GM12878 (cell line): ENCODE measurements around the gene MYO15B.

Source experiments
- CHD2 ChIP-seq: IDR thresholded peaks from 2 replicates; pipeline ENCODE4 v1.6.1; 2011; ENCODE audit warnings: low read depth, low read length, improper control_type of control experiment, borderline replicate concordance
- CREB1 ChIP-seq: IDR thresholded peaks from 2 replicates; pipeline ENCODE4 v1.6.1; 2012; ENCODE audit warnings: low read depth, mild to moderate bottlenecking, inconsistent platforms
- CTCF ChIP-seq, 3 experiments: IDR thresholded peaks in 2 of 3; conservative IDR thresholded peaks in 1 of 3; 2 replicates each; pipeline ENCODE4 v1.5.1; 2011; ENCODE audit warnings: low read depth in 3 of 3, low read length in 3 of 3, mild to moderate bottlenecking in 3 of 3, control low read depth in 2 of 3, moderate library complexity in 2 of 3, inconsistent platforms in 1 of 3, mixed read lengths in 1 of 3; ENCODE audit not compliant: control insufficient read depth in 2 of 3, insufficient read depth in 1 of 3; ENCODE audit errors: extremely low read depth in 1 of 3
- E4F1 ChIP-seq: fragments of 450-650 bp; IDR thresholded peaks from 2 replicates; pipeline ENCODE4 v1.6.1; 2018; ENCODE audit warnings: borderline replicate concordance, mild to moderate bottlenecking; ENCODE audit not compliant: partially characterized antibody
- EP300 ChIP-seq, 2 experiments: fragments of 150-350 bp in 1 of 2; IDR thresholded peaks; 2 replicates each; pipeline ENCODE4 v1.6.1; 2011 to 2012; ENCODE audit warnings: low read depth in 2 of 2, low read length in 2 of 2, borderline replicate concordance in 1 of 2, improper control_type of control experiment in 1 of 2, inconsistent platforms in 1 of 2; ENCODE audit not compliant: control insufficient read depth in 1 of 2
- GABPA ChIP-seq: IDR thresholded peaks from 2 replicates; pipeline ENCODE4 v1.6.1; 2014; ENCODE audit warnings: antibody characterized with exemption, low read depth, mild to moderate bottlenecking, inconsistent platforms
- POLR2AphosphoS2 ChIP-seq: IDR thresholded peaks from 2 replicates; pipeline ENCODE4 v1.6.1; 2011; ENCODE audit warnings: low read depth, mild to moderate bottlenecking, low read length, improper control_type of control experiment, moderate library complexity
- RELA ChIP-seq: fragments of 450-650 bp; IDR thresholded peaks from 2 replicates; pipeline ENCODE4 v1.8.0; 2014; ENCODE audit warnings: borderline replicate concordance; ENCODE audit not compliant: partially characterized antibody
- SMARCA5 ChIP-seq: fragments of 450-650 bp; IDR thresholded peaks from 2 replicates; pipeline ENCODE4 v1.6.1; 2017; ENCODE audit warnings: mild to moderate bottlenecking
- SMC3 ChIP-seq: IDR thresholded peaks from 2 replicates; pipeline ENCODE4 v1.6.1; 2011; ENCODE audit warnings: low read length, improper control_type of control experiment, borderline replicate concordance
- ZNF24 ChIP-seq: fragments of 450-650 bp; IDR thresholded peaks from 2 replicates; pipeline ENCODE4 v1.6.1; 2017; ENCODE audit warnings: antibody characterized with exemption, mild to moderate bottlenecking
- TF ChIP-seq, protein P1 (sequence below): IDR thresholded peaks from 2 replicates; pipeline ENCODE4 v1.6.1; 2012; ENCODE audit warnings: mild to moderate bottlenecking, low read depth, low read length
- TF ChIP-seq, protein P2 (sequence below): fragments of 450-650 bp; IDR thresholded peaks from 2 replicates; pipeline ENCODE4 v1.6.1; 2017; ENCODE audit warnings: mild to moderate bottlenecking

DNA sequence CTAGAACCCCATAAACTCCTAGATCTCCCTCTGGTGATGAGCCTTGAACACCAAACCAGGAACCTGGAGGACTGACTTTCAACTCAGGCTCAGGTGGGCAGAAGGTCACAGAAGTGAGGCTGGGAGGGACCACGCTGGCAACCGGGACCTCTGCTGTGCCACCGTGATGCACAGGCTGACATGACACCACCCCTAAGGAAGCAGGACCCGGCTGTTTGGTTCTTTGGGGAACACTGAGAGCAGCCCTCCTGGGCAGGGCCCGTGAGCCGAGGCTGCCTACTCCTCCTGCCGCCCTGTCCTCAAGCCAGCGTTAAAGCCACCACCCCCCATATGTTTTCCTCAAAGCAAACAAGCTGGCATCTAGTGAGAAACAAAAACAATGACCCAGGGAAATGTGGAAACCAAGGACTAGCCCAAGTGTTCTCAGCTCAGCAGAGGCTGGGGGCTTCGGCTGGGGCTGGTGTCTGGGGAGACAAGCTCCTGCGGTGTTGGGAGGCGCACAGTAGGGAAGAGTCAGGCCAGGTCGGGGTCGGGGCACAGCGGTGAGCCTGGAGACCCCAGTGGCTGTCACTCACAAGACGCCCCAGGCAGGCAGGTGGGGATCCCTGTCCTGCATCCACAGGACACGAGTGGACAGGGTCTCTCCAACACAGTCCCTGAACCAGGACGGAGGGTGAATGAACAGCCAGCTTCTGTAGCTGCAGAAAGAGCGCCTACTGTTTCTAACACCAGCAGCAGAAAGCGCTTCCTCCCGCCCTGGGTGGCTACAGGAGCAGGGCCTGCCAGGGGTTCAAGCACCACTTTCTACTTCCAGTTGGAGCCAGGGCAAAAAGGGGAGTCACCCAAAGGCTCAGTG lies 47.4 kb downstream of the MYO15B start:
- TF ChIP-seq POLR2AphosphoS2 (no peak), CHD2 (no peak), CTCF (IDR thresholded peaks at IDR 0.05 in 2 of 3, conservative IDR thresholded peaks at IDR 0.05 in 1 of 3; ENCODE audit: control insufficient read depth in 2 of 3, extremely low read depth in 1 of 3, insufficient read depth in 1 of 3, low read depth in 3 of 3, low read length in 3 of 3) (no peak), CREB1 (no peak), E4F1 (no peak), SMARCA5 (no peak), EP300 (IDR thresholded peaks at IDR 0.05; ENCODE audit: borderline replicate concordance in 1 of 2, control insufficient read depth in 1 of 2, low read depth in 2 of 2, low read length in 2 of 2) (no peak), SMC3 (no peak), ZNF24 (no peak), RELA (no peak), GABPA (no peak)
- TF ChIP-seq, protein P1, sequence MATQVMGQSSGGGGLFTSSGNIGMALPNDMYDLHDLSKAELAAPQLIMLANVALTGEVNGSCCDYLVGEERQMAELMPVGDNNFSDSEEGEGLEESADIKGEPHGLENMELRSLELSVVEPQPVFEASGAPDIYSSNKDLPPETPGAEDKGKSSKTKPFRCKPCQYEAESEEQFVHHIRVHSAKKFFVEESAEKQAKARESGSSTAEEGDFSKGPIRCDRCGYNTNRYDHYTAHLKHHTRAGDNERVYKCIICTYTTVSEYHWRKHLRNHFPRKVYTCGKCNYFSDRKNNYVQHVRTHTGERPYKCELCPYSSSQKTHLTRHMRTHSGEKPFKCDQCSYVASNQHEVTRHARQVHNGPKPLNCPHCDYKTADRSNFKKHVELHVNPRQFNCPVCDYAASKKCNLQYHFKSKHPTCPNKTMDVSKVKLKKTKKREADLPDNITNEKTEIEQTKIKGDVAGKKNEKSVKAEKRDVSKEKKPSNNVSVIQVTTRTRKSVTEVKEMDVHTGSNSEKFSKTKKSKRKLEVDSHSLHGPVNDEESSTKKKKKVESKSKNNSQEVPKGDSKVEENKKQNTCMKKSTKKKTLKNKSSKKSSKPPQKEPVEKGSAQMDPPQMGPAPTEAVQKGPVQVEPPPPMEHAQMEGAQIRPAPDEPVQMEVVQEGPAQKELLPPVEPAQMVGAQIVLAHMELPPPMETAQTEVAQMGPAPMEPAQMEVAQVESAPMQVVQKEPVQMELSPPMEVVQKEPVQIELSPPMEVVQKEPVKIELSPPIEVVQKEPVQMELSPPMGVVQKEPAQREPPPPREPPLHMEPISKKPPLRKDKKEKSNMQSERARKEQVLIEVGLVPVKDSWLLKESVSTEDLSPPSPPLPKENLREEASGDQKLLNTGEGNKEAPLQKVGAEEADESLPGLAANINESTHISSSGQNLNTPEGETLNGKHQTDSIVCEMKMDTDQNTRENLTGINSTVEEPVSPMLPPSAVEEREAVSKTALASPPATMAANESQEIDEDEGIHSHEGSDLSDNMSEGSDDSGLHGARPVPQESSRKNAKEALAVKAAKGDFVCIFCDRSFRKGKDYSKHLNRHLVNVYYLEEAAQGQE: no peak
- TF ChIP-seq, protein P2, sequence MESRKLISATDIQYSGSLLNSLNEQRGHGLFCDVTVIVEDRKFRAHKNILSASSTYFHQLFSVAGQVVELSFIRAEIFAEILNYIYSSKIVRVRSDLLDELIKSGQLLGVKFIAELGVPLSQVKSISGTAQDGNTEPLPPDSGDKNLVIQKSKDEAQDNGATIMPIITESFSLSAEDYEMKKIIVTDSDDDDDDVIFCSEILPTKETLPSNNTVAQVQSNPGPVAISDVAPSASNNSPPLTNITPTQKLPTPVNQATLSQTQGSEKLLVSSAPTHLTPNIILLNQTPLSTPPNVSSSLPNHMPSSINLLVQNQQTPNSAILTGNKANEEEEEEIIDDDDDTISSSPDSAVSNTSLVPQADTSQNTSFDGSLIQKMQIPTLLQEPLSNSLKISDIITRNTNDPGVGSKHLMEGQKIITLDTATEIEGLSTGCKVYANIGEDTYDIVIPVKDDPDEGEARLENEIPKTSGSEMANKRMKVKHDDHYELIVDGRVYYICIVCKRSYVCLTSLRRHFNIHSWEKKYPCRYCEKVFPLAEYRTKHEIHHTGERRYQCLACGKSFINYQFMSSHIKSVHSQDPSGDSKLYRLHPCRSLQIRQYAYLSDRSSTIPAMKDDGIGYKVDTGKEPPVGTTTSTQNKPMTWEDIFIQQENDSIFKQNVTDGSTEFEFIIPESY: no peak
